ENCODE measurements around the gene HMGA1.

The HMGA1 gene

GRCh38 chr6:34236443-34237315 lies at the start of gene HMGA1:
Gene HMGA1, plus strand, starts transcription at chr6:34236873. Its CDS starts 3,908 bp downstream, at chr6:34240781.
- Histone ChIP-seq H3K4me1 (ENCODE audit: control insufficient read depth in 2 of 2, insufficient read depth in 2 of 2, low read length in 2 of 2) (peaks cover 5 to 9% of the 10 kb centered on the region in 2 donors), H3K36me3 (ENCODE audit: control insufficient read depth in 2 of 2, insufficient read depth in 2 of 2, low read length in 2 of 2) (peaks cover 5 to 9% of the 10 kb centered on the region in 2 donors), H3K27me3 (ENCODE audit: control insufficient read depth in 2 of 2, insufficient read depth in 2 of 2, low read length in 2 of 2) (no peaks in the 10 kb centered on the region), H3K9ac (ENCODE audit: low read depth in 1 of 2, low read length in 2 of 2) (peak within 1 kb of the TSS; percentile 80 to 85), H3K4me3 (ENCODE audit: low read length in 2 of 2) (peak within 1 kb of the TSS; percentile 72 to 75), H3K9me3 (ENCODE audit: control insufficient read depth in 2 of 2, low read length in 2 of 2) (no peaks in the 10 kb centered on the region), H3K27ac (ENCODE audit: low read depth in 2 of 2, low read length in 2 of 2) (peak within 1 kb of the TSS; percentile 95 to 98)

- no peaks in the 10 kb centered on the region for H3K36me3 ChIP-seq (ENCODE audit: control insufficient read depth in 2 of 2, insufficient read depth in 2 of 2, low read length in 2 of 2)
- no peak overlapping the region for H3K4me3 ChIP-seq (ENCODE audit: low read length in 2 of 2)
- H3K4me1 ChIP-seq (ENCODE audit: control insufficient read depth in 2 of 2, insufficient read depth in 2 of 2, low read length in 2 of 2) = no peaks in the 10 kb centered on the region
- no peaks in the 10 kb centered on the region for H3K27me3 ChIP-seq (ENCODE audit: control insufficient read depth in 2 of 2, insufficient read depth in 2 of 2, low read length in 2 of 2)
- no peaks in the 10 kb centered on the region for H3K9me3 ChIP-seq (ENCODE audit: control insufficient read depth in 2 of 2, low read length in 2 of 2)
- H3K9ac ChIP-seq (ENCODE audit: low read depth in 1 of 2, low read length in 2 of 2) = no peak overlapping the region
- H3K27ac ChIP-seq (ENCODE audit: low read depth in 2 of 2, low read length in 2 of 2) = no peak overlapping the region
Observed at GRCh38 chr6:34189806-34190503, 46.7 kb upstream of the HMGA1 start.

- Histone ChIP-seq H3K4me1 (ENCODE audit: control insufficient read depth in 2 of 2, insufficient read depth in 2 of 2, low read length in 2 of 2) (no peaks in the 10 kb centered on the region), H3K27ac (ENCODE audit: low read depth in 2 of 2, low read length in 2 of 2) (no peak overlapping the region), H3K9ac (ENCODE audit: low read depth in 1 of 2, low read length in 2 of 2) (no peak overlapping the region), H3K27me3 (ENCODE audit: control insufficient read depth in 2 of 2, insufficient read depth in 2 of 2, low read length in 2 of 2) (no peaks in the 10 kb centered on the region), H3K36me3 (ENCODE audit: control insufficient read depth in 2 of 2, insufficient read depth in 2 of 2, low read length in 2 of 2) (no peaks in the 10 kb centered on the region), H3K4me3 (ENCODE audit: low read length in 2 of 2) (no peak overlapping the region), H3K9me3 (ENCODE audit: control insufficient read depth in 2 of 2, low read length in 2 of 2) (no peaks in the 10 kb centered on the region)
Observed at GRCh38 chr6:34190504-34191122, 46.1 kb upstream of the HMGA1 start.

GRCh38 chr6:34194772-34195171 lies 41.9 kb upstream of the HMGA1 start:
- Histone ChIP-seq H3K27ac (ENCODE audit: low read depth in 2 of 2, low read length in 2 of 2) (no peak overlapping the region), H3K9ac (ENCODE audit: low read depth in 1 of 2, low read length in 2 of 2) (no peak overlapping the region), H3K4me3 (ENCODE audit: low read length in 2 of 2) (no peak overlapping the region), H3K4me1 (ENCODE audit: control insufficient read depth in 2 of 2, insufficient read depth in 2 of 2, low read length in 2 of 2) (peaks cover 3 to 8% of the 10 kb centered on the region in 2 donors), H3K27me3 (ENCODE audit: control insufficient read depth in 2 of 2, insufficient read depth in 2 of 2, low read length in 2 of 2) (no peaks in the 10 kb centered on the region), H3K9me3 (ENCODE audit: control insufficient read depth in 2 of 2, low read length in 2 of 2) (no peaks in the 10 kb centered on the region), H3K36me3 (ENCODE audit: control insufficient read depth in 2 of 2, insufficient read depth in 2 of 2, low read length in 2 of 2) (no peaks in the 10 kb centered on the region)

- Histone ChIP-seq H3K27me3 (ENCODE audit: control insufficient read depth in 2 of 2, insufficient read depth in 2 of 2, low read length in 2 of 2) (no peaks in the 10 kb centered on the region), H3K9ac (ENCODE audit: low read depth in 1 of 2, low read length in 2 of 2) (no peak overlapping the region), H3K27ac (ENCODE audit: low read depth in 2 of 2, low read length in 2 of 2) (no peak overlapping the region), H3K9me3 (ENCODE audit: control insufficient read depth in 2 of 2, low read length in 2 of 2) (no peaks in the 10 kb centered on the region), H3K36me3 (ENCODE audit: control insufficient read depth in 2 of 2, insufficient read depth in 2 of 2, low read length in 2 of 2) (no peaks in the 10 kb centered on the region), H3K4me3 (ENCODE audit: low read length in 2 of 2) (peak overlapping the region in 1 of 2 donors; percentile 48), H3K4me1 (ENCODE audit: control insufficient read depth in 2 of 2, insufficient read depth in 2 of 2, low read length in 2 of 2) (peaks cover 3 to 8% of the 10 kb centered on the region in 2 donors)
Observed at GRCh38 chr6:34195726-34196115, 41.0 kb upstream of the HMGA1 start.

- Histone ChIP-seq H3K9me3 (ENCODE audit: control insufficient read depth in 2 of 2, low read length in 2 of 2) (no peaks in the 10 kb centered on the region), H3K4me3 (ENCODE audit: low read length in 2 of 2) (peak overlapping the region; percentile 62 to 75), H3K9ac (ENCODE audit: low read depth in 1 of 2, low read length in 2 of 2) (peak overlapping the region; percentile 48 to 49), H3K4me1 (ENCODE audit: control insufficient read depth in 2 of 2, insufficient read depth in 2 of 2, low read length in 2 of 2) (peaks cover 3 to 8% of the 10 kb centered on the region in 2 donors), H3K27me3 (ENCODE audit: control insufficient read depth in 2 of 2, insufficient read depth in 2 of 2, low read length in 2 of 2) (no peaks in the 10 kb centered on the region), H3K27ac (ENCODE audit: low read depth in 2 of 2, low read length in 2 of 2) (no peak overlapping the region), H3K36me3 (ENCODE audit: control insufficient read depth in 2 of 2, insufficient read depth in 2 of 2, low read length in 2 of 2) (no peaks in the 10 kb centered on the region)
Observed at GRCh38 chr6:34196116-34196832, 40.4 kb upstream of the HMGA1 start.

- Histone ChIP-seq H3K27ac (ENCODE audit: low read depth in 2 of 2, low read length in 2 of 2) (no peak overlapping the region), H3K4me3 (ENCODE audit: low read length in 2 of 2) (peak overlapping the region; percentile 62 to 75), H3K9ac (ENCODE audit: low read depth in 1 of 2, low read length in 2 of 2) (peak overlapping the region; percentile 48 to 49), H3K9me3 (ENCODE audit: control insufficient read depth in 2 of 2, low read length in 2 of 2) (no peaks in the 10 kb centered on the region), H3K4me1 (ENCODE audit: control insufficient read depth in 2 of 2, insufficient read depth in 2 of 2, low read length in 2 of 2) (peaks cover 3 to 8% of the 10 kb centered on the region in 2 donors), H3K27me3 (ENCODE audit: control insufficient read depth in 2 of 2, insufficient read depth in 2 of 2, low read length in 2 of 2) (no peaks in the 10 kb centered on the region), H3K36me3 (ENCODE audit: control insufficient read depth in 2 of 2, insufficient read depth in 2 of 2, low read length in 2 of 2) (no peaks in the 10 kb centered on the region)
Observed at GRCh38 chr6:34196833-34197195, 39.9 kb upstream of the HMGA1 start.

GRCh38 chr6:34200340-34200971 lies 36.2 kb upstream of the HMGA1 start:
- Histone ChIP-seq H3K4me1 (ENCODE audit: control insufficient read depth in 2 of 2, insufficient read depth in 2 of 2, low read length in 2 of 2) (peaks cover 3 to 8% of the 10 kb centered on the region in 2 donors), H3K27ac (ENCODE audit: low read depth in 2 of 2, low read length in 2 of 2) (no peak overlapping the region), H3K4me3 (ENCODE audit: low read length in 2 of 2) (no peak overlapping the region), H3K9me3 (ENCODE audit: control insufficient read depth in 2 of 2, low read length in 2 of 2) (no peaks in the 10 kb centered on the region), H3K27me3 (ENCODE audit: control insufficient read depth in 2 of 2, insufficient read depth in 2 of 2, low read length in 2 of 2) (no peaks in the 10 kb centered on the region), H3K36me3 (ENCODE audit: control insufficient read depth in 2 of 2, insufficient read depth in 2 of 2, low read length in 2 of 2) (no peaks in the 10 kb centered on the region), H3K9ac (ENCODE audit: low read depth in 1 of 2, low read length in 2 of 2) (no peak overlapping the region)

- no peak overlapping the region for H3K27ac ChIP-seq (ENCODE audit: low read depth in 2 of 2, low read length in 2 of 2)
- no peaks in the 10 kb centered on the region for H3K9me3 ChIP-seq (ENCODE audit: control insufficient read depth in 2 of 2, low read length in 2 of 2)
- H3K36me3 ChIP-seq (ENCODE audit: control insufficient read depth in 2 of 2, insufficient read depth in 2 of 2, low read length in 2 of 2) = no peaks in the 10 kb centered on the region
- H3K4me3 ChIP-seq (ENCODE audit: low read length in 2 of 2) = no peak overlapping the region
- no peaks in the 10 kb centered on the region for H3K27me3 ChIP-seq (ENCODE audit: control insufficient read depth in 2 of 2, insufficient read depth in 2 of 2, low read length in 2 of 2)
- no peak overlapping the region for H3K9ac ChIP-seq (ENCODE audit: low read depth in 1 of 2, low read length in 2 of 2)
- peaks cover 2% of the 10 kb centered on the region in 2 donors for H3K4me1 ChIP-seq (ENCODE audit: control insufficient read depth in 2 of 2, insufficient read depth in 2 of 2, low read length in 2 of 2)
Observed at GRCh38 chr6:34201455-34202107, 35.1 kb upstream of the HMGA1 start.
